NCI-H1092 (cell line): Measurements from ENCODE around the gene TTC9B.
"Not testable (repeated sequence)": the region's sequence is repeated elsewhere in the genome, so short reads cannot be mapped to it uniquely, and the experiment has no call there.

Experiments
- DNase-seq: peaks from one replicate; lab custom pipeline; 2025; lab: John Stamatoyannopoulos, UW

Gene TTC9B

DNA sequence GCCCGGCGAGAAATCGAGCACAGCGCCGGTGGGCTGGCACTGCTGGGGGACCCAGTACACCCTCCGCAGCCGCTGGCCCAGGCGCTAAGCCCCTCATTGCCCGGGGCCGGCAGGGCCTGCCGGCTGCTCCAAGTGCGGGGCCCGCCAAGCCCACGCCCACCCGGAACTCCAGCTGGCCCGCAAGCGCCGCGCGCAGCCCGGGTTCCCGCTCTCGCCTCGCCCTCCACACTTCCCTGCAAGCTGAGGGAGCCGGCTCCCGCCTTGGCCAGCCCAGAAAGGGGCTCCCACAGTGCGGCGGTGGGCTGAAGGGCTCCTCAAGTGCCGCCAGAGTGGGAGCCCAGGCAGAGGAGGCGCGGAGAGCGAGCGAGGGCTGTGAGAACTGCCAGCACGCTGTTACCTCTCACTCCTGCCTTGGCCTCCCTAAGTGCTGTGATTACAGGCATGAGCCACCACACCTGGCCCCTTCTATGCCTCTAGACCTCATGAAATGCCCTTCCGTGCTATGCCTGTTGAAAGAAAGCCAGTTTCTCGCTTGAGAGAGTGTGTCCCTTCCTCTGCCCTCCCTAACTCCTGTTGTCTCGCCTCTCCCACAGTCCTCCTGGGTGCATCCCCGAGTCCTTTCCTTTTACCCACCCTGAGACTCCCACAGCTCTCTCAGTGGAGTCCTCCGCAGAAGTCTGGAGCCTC, 47.7 kb downstream of the TTC9B start:
- not testable (repeated sequence) for DNase-seq

GRCh38 chr19:40169482-40170302, 48.5 kb downstream of the TTC9B start:
- DNase-seq = not testable (repeated sequence)
